NB4 (cell line): ENCODE data around the gene OR4M1.
A peak's percentile ranks its signal among the peaks of the same experiment; 100 is the strongest.
"Not testable (repeated sequence)": the region's sequence is repeated elsewhere in the genome, so short reads cannot be mapped to it uniquely, and the experiment has no call there.

Experiments used
- DNase-seq: peaks from one replicate; pipeline ENCODE4 v3.0.0; 2010; ENCODE audit warnings: low read depth
- H3K4me3 ChIP-seq: one replicate; pipeline ENCODE4 v1.5.1; 2011; ENCODE audit warnings: mild to moderate bottlenecking, low read depth, low read length, moderate library complexity
- CTCF ChIP-seq: IDR thresholded peaks from one replicate; pipeline ENCODE4 v1.5.1; 2012; ENCODE audit warnings: low read depth, low read length
- MYC ChIP-seq: IDR thresholded peaks from 2 replicates; pipeline ENCODE4 v1.6.1; 2011; ENCODE audit warnings: low read depth, low read length
- POLR2A ChIP-seq: IDR thresholded peaks from 2 replicates; pipeline ENCODE4 v1.6.1; 2011; ENCODE audit warnings: mild to moderate bottlenecking; ENCODE audit not compliant: insufficient read length; ENCODE audit errors: extremely low read depth
- TF ChIP-seq, protein P1 (sequence below): IDR thresholded peaks from 2 replicates; pipeline ENCODE4 v1.6.1; 2011; ENCODE audit warnings: low read depth, low read length

Gene OR4M1

DNA sequence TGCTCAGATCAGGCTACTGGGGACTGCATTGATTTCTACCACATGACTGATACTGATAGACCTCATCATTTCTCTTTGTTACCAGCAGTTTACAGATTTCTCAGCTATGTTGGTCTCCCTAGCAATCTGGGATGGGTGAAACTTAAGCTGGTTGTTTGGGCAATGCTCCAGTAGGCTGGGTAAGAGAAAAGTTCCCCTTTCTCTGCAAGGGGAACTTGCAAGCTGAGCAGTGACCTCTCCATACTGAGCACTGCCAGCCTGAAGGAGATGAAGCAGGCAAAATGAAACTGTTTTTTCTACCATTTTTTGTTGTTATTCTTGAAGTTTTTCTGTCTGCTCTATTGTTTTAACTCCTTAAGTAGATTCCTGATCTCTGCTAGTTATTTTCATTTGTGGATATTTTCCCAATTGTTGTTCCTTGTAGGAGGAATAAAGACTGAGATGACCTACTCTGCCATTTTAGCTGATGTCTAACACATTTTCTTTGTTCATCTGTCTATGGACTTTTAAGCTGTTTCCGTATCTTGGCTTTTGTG is 1.3 kb upstream of the OR4M1 start:
- H3K4me3 ChIP-seq: no peak overlapping the region
- DNase-seq: no peak
- no peak for TF ChIP-seq MYC
- TF ChIP-seq, protein P1, sequence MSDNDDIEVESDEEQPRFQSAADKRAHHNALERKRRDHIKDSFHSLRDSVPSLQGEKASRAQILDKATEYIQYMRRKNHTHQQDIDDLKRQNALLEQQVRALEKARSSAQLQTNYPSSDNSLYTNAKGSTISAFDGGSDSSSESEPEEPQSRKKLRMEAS: no peak
- TF ChIP-seq POLR2A: no peak
- TF ChIP-seq CTCF: no peak

DNA sequence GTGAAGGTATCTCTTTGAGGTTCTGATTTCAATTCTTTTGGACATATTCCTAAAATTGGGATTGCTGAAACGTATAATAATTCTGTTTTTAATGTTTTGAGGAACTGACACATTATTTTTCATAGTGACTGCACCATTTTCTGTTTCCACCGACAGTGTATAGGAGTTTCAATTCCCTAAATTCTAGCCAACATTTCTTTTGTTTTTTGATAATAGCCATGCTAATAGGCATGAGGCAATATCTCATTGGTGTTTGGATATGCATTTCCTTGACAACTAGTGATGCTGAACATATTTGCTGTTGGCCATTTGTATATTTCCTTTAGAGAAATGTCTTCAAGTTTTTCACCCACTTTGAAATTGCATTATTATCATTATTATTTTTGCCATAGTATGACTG is 850 bp upstream of the OR4M1 start:
- not testable (repeated sequence) for H3K4me3 ChIP-seq, DNase-seq

GRCh38 chr14:19775587-19775986 is 2.3 kb downstream of the OR4M1 start:
- no peak for DNase-seq
- no peak overlapping the region for H3K4me3 ChIP-seq
- TF ChIP-seq MYC (no peak), POLR2A (no peak), CTCF (no peak)
- TF ChIP-seq, protein P1: no peak

- not testable (repeated sequence) for H3K4me3 ChIP-seq, DNase-seq
Observed at GRCh38 chr14:19785848-19786247, 12.5 kb downstream of the OR4M1 start.

GRCh38 chr14:19787318-19787717 is 14.0 kb downstream of the OR4M1 start:
- not testable (repeated sequence) for DNase-seq, H3K4me3 ChIP-seq

GRCh38 chr14:19788150-19788549 is 14.8 kb downstream of the OR4M1 start:
- not testable (repeated sequence) for DNase-seq, H3K4me3 ChIP-seq

GRCh38 chr14:19796520-19797108 is 23.3 kb downstream of the OR4M1 start:
- H3K4me3 ChIP-seq: not testable (repeated sequence)
- DNase-seq: peak; percentile 3
- TF ChIP-seq CTCF: peak; percentile 6

GRCh38 chr14:19799880-19800279 is 26.6 kb downstream of the OR4M1 start:
- no peak for TF ChIP-seq CTCF
- TF ChIP-seq, protein P1: no peak
- H3K4me3 ChIP-seq: no peak overlapping the region
- no peak for DNase-seq
